K562 treated with DMSO at 1 percent for 12 hours (cell line): ENCODE measurements around the gene KRTAP5-10. TPM values are rescaled to one million over a fixed set of nuclear protein-coding genes. Genes with fewer than 3 reads are reported as not detected.

ENCODE experiments used
- total RNA-seq: library from RNA; unstranded; fragments of 300-600 nt; gene quantifications from 2 replicates; pipeline ENCODE4 v1.2.3, GENCODE V29; 2022; ENCODE audit not compliant: insufficient read depth

The KRTAP5-10 gene
- not detected in 2 replicates for total RNA-seq

GRCh38 chr11:71565263-71565662 lies at the start of gene KRTAP5-10:
Gene KRTAP5-10, plus strand, starts transcription at chr11:71565563. Its CDS starts 25 bp downstream, at chr11:71565588.

GRCh38 chr11:71526796-71527575 lies 38.4 kb upstream of the KRTAP5-10 start, which contains the start of gene KRTAP5-7:
Gene KRTAP5-7, plus strand, starts transcription at chr11:71527267. Its CDS starts 34 bp downstream, at chr11:71527301.

GRCh38 chr11:71537977-71538665 lies 27.2 kb upstream of the KRTAP5-10 start, which contains the start of gene KRTAP5-8:
Gene KRTAP5-8, plus strand, starts transcription at chr11:71538025. Its CDS starts 31 bp downstream, at chr11:71538056.

GRCh38 chr11:71548120-71548519 lies 17.2 kb upstream of the KRTAP5-10 start, which contains the start of gene KRTAP5-9:
Gene KRTAP5-9, plus strand, starts transcription at chr11:71548420. Its CDS starts 238 bp downstream, at chr11:71548658.

GRCh38 chr11:71582309-71582895 lies 17.0 kb downstream of the KRTAP5-10 start, which contains the start of gene KRTAP5-11:
Gene KRTAP5-11, minus strand, starts transcription at chr11:71582875. Its CDS starts 38 bp downstream, at chr11:71582837.

Other genes with a start within 250 kb of the KRTAP5-10 start
- gene DHCR7, start 117.2 kb upstream of the KRTAP5-10 start, total RNA-seq = 37.4 and 59.9 TPM in 2 replicates
- 39.4 and 70.2 TPM in 2 replicates for gene NADSYN1, start 112.4 kb upstream of the KRTAP5-10 start, total RNA-seq
- gene KRTAP5-7, start 38.3 kb upstream of the KRTAP5-10 start, total RNA-seq = not detected in 2 replicates
- gene KRTAP5-8, start 27.5 kb upstream of the KRTAP5-10 start, total RNA-seq = not detected in 2 replicates
- not detected in 2 replicates for gene KRTAP5-9, start 17.1 kb upstream of the KRTAP5-10 start, total RNA-seq
- not detected in 2 replicates for gene KRTAP5-11, start 17.3 kb downstream of the KRTAP5-10 start, total RNA-seq